Activated CD8-positive, alpha-beta memory T cell treated with anti-CD3 and anti-CD28 coated beads for 4 hours (primary cell): ENCODE data around the gene TBCE.

Source experiments
- DNase-seq, 2 donors: peaks; one replicate each; pipeline ENCODE4 v3.0.0-alpha.2; 2020; ENCODE audit warnings: low read depth in 2 of 2

Gene TBCE

GRCh38 chr1:235409042-235409820 is 42.0 kb downstream of the TBCE start:
- no peak for DNase-seq

GRCh38 chr1:235410467-235410866 is 43.2 kb downstream of the TBCE start:
- DNase-seq = no peak

GRCh38 chr1:235411489-235412486 is 44.6 kb downstream of the TBCE start:
- DNase-seq = no peak

GRCh38 chr1:235415008-235415904 is 48.0 kb downstream of the TBCE start:
- DNase-seq = peak; percentile 20 to 35

GRCh38 chr1:235416662-235417049 is 49.4 kb downstream of the TBCE start:
- DNase-seq = no peak

- DNase-seq = peak; percentile 21 to 33
Observed at GRCh38 chr1:235417086-235417697, 50.0 kb downstream of the TBCE start.

- DNase-seq = no peak
Observed at GRCh38 chr1:235421751-235422150, 54.5 kb downstream of the TBCE start.

GRCh38 chr1:235423214-235423652 is 56.0 kb downstream of the TBCE start:
- peak in 1 of 2 donors; percentile 6 for DNase-seq

GRCh38 chr1:235424092-235424491 is 56.9 kb downstream of the TBCE start:
- DNase-seq = no peak

GRCh38 chr1:235425357-235425756 is 58.1 kb downstream of the TBCE start:
- no peak for DNase-seq

- DNase-seq = no peak
Observed at GRCh38 chr1:235426143-235426542, 58.9 kb downstream of the TBCE start.

GRCh38 chr1:235426680-235427079 is 59.5 kb downstream of the TBCE start:
- DNase-seq = no peak

GRCh38 chr1:235427447-235427846 is 60.2 kb downstream of the TBCE start:
- DNase-seq = no peak

- no peak for DNase-seq
Observed at GRCh38 chr1:235429143-235429542, 61.9 kb downstream of the TBCE start.

GRCh38 chr1:235430991-235431390 is 63.8 kb downstream of the TBCE start:
- DNase-seq = no peak

- no peak for DNase-seq
Observed at GRCh38 chr1:235434001-235434400, 66.8 kb downstream of the TBCE start.

GRCh38 chr1:235441159-235441685 is 74.0 kb downstream of the TBCE start:
- no peak for DNase-seq

GRCh38 chr1:235442788-235443429 is 75.7 kb downstream of the TBCE start:
- DNase-seq = no peak

GRCh38 chr1:235448616-235449015 is 81.4 kb downstream of the TBCE start:
- DNase-seq = no peak

GRCh38 chr1:235450433-235450832 is 83.2 kb downstream of the TBCE start:
- no peak for DNase-seq
